Measurements from ENCODE around the gene SPPL3.

DNA sequence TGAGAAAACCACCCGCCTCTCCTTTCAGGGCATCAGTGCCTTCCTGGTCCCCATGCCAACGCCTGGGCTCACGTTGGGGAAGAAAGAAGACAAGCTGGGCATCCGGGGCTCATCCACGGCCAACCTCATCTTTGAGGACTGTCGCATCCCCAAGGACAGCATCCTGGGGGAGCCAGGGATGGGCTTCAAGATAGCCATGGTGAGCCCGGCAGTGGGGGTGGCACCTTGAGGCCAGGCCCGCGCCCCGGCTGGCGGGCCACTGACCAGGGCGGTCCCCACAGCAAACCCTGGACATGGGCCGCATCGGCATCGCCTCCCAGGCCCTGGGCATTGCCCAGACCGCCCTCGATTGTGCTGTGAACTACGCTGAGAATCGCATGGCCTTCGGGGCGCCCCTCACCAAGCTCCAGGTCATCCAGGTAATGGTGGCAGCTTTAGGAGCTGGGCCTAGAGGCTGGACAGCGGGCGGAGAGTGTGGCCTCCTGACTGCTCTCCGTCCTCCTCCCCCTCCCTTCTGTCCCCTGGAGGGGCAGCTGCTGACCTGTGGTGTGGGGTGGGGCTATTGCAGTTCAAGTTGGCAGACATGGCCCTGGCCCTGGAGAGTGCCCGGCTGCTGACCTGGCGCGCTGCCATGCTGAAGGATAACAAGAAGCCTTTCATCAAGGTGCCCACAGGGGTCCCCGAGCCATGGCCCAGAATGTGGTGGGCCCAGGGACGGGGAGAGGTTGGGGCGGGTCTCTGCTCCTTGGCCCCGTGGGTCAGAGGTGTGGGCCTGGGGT is 165.7 kb downstream of the SPPL3 start:
- TF ChIP-seq, protein P1, sequence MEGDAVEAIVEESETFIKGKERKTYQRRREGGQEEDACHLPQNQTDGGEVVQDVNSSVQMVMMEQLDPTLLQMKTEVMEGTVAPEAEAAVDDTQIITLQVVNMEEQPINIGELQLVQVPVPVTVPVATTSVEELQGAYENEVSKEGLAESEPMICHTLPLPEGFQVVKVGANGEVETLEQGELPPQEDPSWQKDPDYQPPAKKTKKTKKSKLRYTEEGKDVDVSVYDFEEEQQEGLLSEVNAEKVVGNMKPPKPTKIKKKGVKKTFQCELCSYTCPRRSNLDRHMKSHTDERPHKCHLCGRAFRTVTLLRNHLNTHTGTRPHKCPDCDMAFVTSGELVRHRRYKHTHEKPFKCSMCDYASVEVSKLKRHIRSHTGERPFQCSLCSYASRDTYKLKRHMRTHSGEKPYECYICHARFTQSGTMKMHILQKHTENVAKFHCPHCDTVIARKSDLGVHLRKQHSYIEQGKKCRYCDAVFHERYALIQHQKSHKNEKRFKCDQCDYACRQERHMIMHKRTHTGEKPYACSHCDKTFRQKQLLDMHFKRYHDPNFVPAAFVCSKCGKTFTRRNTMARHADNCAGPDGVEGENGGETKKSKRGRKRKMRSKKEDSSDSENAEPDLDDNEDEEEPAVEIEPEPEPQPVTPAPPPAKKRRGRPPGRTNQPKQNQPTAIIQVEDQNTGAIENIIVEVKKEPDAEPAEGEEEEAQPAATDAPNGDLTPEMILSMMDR (conservative IDR thresholded peaks at IDR 0.05; ENCODE audit: low read depth, low read length) = no peak
- TF ChIP-seq EZH2phosphoT487 (IDR thresholded peaks at IDR 0.05; ENCODE audit: borderline replicate concordance, low read length) = no peak

All from PC-3 (cell line).